HG03097 (cell line): ENCODE measurements around the gene USP40.

Source experiments
- ATAC-seq: cut with Tn5 transposase; IDR thresholded peaks from one replicate; pipeline ENCODE4 v1.9.1; 2021; ENCODE audit not compliant: unreplicated experiment, low FRiP score

Gene USP40

DNA sequence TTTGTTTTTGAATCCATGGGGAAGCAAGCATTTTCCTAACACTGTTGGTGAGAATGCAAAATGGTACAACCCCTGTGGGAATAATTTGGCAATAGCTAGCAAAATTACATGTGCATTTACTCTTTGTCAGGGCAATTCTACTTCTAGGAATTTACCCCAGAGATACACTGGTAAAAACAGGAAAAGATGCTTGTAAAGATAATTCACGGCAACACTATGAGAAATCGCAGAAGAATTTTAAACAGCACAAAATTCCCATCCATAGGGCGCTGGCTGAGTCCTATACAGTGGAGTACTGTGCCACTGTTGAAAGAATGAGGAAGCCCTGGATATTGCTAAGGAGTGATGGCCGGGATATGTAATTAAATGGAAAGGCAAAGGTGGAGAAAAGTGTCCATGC lies 136.5 kb downstream of the USP40 start:
- ATAC-seq = no peak

DNA sequence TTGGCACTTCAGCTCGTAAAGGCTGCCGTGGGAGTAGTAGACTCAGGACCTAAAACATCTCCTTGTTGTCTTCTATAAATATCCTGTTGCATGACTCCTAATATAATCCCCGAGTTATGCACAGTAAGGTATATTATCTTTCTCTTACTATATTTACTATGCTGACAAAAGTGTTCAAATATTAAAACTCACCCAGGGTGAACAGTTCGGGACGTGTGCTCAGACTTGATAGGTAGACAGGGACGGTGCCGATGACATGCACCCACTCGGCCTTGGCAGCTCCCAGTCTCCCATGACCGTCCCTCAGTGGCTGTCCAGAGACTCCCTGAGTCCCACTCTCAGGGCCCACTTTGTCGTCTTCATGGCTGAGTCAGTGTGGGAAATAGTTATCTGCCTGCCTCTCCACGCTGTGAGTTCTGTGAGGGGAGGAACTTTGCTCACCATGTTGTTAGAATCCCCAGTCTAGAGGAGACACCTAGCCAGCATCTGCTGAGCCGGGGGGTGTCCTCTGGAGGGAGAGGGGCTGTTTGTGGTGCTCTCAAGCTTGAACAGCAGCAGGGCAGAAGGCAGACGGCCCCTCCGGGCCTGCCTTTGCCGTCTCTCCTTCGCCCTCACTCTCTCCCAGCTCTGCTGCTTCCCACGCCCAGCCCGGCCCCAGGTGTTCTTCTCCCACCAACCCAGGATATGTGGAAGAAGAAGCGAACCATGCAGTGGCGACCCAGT lies 137.2 kb downstream of the USP40 start:
- ATAC-seq = no peak

DNA sequence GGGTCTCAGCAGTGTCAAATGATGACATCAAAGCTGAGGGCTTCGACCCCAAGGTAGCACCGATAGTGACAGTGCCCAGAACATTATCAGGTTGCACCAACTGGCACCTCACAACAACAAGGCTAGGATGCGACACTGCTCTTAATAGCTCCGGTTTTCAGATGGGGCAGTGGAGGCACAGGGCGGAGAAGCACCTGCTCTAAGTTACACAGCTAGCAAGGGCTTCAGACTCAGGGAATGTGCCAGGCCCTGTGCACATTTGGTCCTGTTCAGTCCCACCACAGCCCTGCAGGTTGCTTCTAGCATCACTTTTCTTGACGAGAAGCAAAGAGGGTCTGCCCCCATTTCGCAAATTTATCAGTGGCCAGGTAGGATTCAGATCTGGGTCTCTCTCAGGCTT lies 138.1 kb downstream of the USP40 start:
- ATAC-seq = no peak

DNA sequence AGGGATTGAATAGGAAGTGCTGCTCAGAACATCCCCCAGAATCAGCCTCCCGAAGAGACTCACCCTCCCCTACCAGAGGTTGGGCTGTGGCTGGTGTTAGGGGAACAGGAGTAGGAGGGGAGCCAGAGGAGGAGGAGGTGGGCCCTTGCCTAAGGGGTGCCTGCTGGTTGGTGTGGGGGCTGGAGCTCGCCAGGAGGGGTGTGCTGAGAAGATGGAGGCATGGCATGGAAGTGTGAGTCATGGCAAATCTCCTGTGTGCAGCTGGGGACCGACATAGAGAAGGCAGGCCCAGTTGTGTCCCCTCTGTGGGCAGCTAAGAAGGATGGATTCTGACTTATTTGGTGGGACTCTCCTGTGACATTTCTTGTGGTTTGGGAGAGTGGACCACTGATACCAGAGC lies 138.6 kb downstream of the USP40 start:
- no peak for ATAC-seq

DNA sequence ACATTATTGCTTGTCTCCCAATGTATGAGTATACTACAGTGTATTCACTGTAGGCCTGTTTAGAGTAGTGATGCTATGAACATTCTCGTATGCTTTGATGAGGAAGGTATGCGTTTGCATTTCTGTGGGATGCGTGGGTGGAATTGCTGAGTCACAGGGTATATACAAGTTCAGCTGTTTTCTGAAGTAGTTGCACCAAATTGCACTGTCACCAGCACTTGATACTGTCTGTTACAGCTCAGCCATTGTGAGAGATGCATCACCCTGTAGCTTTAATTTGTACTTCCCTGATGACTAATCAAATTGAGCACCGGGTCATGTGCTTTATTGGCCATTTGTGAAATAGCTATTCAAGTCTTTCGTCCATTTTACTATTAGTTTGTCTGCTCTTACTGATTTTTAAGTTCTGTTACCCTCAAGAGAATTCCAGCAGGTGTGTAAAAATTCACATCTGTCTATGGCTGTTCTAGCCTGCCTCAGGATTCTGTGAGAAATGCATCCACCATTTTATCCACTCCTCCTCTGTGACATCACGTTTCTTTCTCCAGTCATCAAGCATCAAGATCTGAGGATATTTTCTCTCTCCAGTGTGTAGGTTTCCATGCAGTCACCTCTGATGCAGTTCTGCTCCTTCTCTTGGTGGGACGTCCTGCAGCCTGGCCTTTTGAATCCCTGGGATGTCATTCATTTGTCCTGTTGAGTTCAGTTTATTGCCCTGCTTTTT lies 139.8 kb downstream of the USP40 start:
- ATAC-seq = no peak
